SK-N-MC (cell line): ENCODE measurements around the gene C15orf40.

Experiments used
- EZH2 ChIP-seq: fragments of 200-600 bp; sonication (generic); IDR thresholded peaks from one replicate; pipeline ENCODE4 v1.6.1; 2017; ENCODE audit warnings: antibody characterized with exemption
- FOXP2 ChIP-seq: optimal IDR thresholded peaks from 2 replicates; pipeline ENCODE3; 2011; ENCODE audit warnings: mild to moderate bottlenecking, moderate library complexity; ENCODE audit not compliant: insufficient read depth; ENCODE audit errors: extremely low read length, control extremely low read depth
- POLR2AphosphoS5 ChIP-seq: IDR thresholded peaks from 2 replicates; pipeline ENCODE4 v1.6.1; 2012; ENCODE audit warnings: mild to moderate bottlenecking, low read depth, low read length, borderline replicate concordance

DNA sequence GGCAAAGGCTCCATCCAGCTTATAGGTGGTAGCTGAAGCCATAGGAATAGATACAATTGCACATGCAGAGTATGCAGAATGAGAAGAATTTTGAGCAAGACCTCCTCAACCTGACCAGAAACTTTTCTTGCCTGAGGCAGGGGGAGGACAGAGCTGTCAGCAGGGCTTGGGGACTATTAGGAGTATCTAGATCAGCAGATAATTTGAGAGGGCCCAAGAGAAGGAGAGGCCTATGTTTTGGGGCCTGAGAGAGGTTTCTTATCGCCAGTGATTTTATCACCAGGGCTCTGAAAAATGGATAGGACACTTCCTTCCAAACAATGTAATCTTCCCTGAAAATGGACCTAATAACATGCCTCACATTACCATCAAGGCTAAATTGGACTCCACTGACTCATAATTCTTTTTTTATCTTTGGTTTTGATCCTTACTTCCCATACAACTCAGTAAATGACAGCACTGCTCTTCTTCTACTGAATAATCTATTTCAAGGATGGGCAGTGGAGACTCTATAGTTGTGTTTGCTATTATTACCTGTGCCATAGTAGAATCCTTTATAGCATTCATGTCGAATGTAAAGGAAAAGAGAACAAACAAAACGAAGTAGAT is 41.3 kb downstream of the C15orf40 start:
- TF ChIP-seq EZH2 (no peak), FOXP2 (no peak), POLR2AphosphoS5 (no peak)
